Neural cell (in vitro differentiated cells): ENCODE measurements around the gene ZBTB7A.

ENCODE experiments used
- CTCF ChIP-seq: fragments of 450-650 bp; IDR thresholded peaks from 2 replicates; pipeline ENCODE4 v1.5.1; 2014; ENCODE audit warnings: antibody characterized with exemption, mild to moderate bottlenecking, moderate library complexity; ENCODE audit not compliant: poor library complexity, severe bottlenecking
- EP300 ChIP-seq: fragments of 450-650 bp; conservative IDR thresholded peaks from 2 replicates; pipeline ENCODE4 v1.6.1; 2014; ENCODE audit warnings: antibody characterized with exemption, mild to moderate bottlenecking, moderate library complexity; ENCODE audit not compliant: poor library complexity, severe bottlenecking
- EZH2 ChIP-seq: fragments of 200-600, 300-800 bp; shearing (Covaris generic), sonication (generic); IDR thresholded peaks from 2 replicates; pipeline ENCODE4 v1.6.1; 2014; ENCODE audit warnings: antibody characterized with exemption, low read length, borderline replicate concordance, mild to moderate bottlenecking; ENCODE audit not compliant: insufficient read depth, poor library complexity, severe bottlenecking
- MXI1 ChIP-seq: fragments of 450-650 bp; conservative IDR thresholded peaks from 2 replicates; pipeline ENCODE4 v1.6.1; 2014; ENCODE audit warnings: antibody characterized with exemption, mild to moderate bottlenecking; ENCODE audit not compliant: poor library complexity, severe bottlenecking
- POLR2AphosphoS5 ChIP-seq: IDR thresholded peaks from 2 replicates; pipeline ENCODE4 v1.6.1; 2012
- RAD21 ChIP-seq: fragments of 450-650 bp; conservative IDR thresholded peaks from 2 replicates; pipeline ENCODE4 v1.6.1; 2014; ENCODE audit warnings: antibody characterized with exemption, mild to moderate bottlenecking, moderate library complexity
- REST ChIP-seq: IDR thresholded peaks from 2 replicates; pipeline ENCODE4 v1.6.1; 2012; ENCODE audit warnings: borderline replicate concordance
- SMC3 ChIP-seq: fragments of 450-650 bp; conservative IDR thresholded peaks from 2 replicates; pipeline ENCODE4 v1.6.1; 2014; ENCODE audit warnings: antibody characterized with exemption, mild to moderate bottlenecking, moderate library complexity; ENCODE audit not compliant: poor library complexity
- TAF1 ChIP-seq: IDR thresholded peaks from 2 replicates; pipeline ENCODE4 v1.6.1; 2012; ENCODE audit warnings: low read depth

DNA sequence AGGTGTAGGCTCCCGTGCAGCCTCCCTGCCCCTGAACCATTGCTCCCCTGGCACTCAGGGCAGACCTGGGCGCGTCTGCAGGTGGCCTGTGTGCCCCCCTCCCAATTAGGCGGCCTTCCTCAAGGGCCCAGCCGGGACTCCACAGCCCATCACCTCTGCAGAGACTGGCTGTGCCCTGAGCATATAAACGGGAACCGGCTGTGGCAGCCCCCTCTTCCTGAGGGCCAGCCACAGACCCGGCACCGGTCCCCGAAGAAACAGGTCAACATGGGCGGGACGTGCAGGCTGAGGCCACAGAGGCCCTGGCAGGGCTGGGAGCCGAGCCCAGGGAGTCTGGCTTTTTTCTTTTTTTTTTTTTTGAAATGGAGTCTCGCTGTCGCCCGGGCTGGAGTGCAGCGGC, 47.1 kb downstream of the ZBTB7A start:
- no peak for TF ChIP-seq CTCF
- no peak for TF ChIP-seq SMC3
- TF ChIP-seq EZH2, result no peak
- no peak for TF ChIP-seq POLR2AphosphoS5
- no peak for TF ChIP-seq TAF1
- no peak for TF ChIP-seq MXI1
- TF ChIP-seq REST, result no peak
- TF ChIP-seq EP300, result no peak
- TF ChIP-seq RAD21, result no peak
